Measurements from ENCODE around the gene ARID3B. TPM values are rescaled to one million over a fixed set of nuclear protein-coding genes. Genes with fewer than 3 reads are reported as not detected.
"Not testable (repeated sequence)": the region's sequence is repeated elsewhere in the genome, so short reads cannot be mapped to it uniquely, and the experiment has no call there.

The ARID3B gene
- total and polyA plus RNA-seq, 12 donors, result 1.0 to 7.1 (median 3.5) TPM

DNA sequence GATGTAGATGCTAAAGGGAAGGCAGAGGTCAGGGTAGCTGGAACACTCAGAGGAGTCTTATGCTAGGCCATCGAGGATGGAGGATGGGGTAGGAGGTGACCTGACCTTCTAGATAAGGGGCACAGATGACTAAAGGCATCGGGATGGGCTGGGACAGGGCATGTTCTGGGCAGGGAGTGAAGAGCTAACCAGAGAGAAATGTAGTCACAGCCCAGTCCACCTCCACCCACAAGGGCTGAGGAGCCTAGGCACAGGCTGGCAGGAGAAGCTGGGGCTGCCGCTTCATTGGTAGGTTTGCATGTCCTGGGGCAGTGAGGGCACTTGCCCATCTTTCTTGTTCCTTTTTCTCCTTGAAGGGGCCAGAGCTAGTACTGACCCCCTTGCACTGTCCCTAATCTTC is 87.2 kb downstream of the ARID3B start:
- TF ChIP-seq, protein P1, sequence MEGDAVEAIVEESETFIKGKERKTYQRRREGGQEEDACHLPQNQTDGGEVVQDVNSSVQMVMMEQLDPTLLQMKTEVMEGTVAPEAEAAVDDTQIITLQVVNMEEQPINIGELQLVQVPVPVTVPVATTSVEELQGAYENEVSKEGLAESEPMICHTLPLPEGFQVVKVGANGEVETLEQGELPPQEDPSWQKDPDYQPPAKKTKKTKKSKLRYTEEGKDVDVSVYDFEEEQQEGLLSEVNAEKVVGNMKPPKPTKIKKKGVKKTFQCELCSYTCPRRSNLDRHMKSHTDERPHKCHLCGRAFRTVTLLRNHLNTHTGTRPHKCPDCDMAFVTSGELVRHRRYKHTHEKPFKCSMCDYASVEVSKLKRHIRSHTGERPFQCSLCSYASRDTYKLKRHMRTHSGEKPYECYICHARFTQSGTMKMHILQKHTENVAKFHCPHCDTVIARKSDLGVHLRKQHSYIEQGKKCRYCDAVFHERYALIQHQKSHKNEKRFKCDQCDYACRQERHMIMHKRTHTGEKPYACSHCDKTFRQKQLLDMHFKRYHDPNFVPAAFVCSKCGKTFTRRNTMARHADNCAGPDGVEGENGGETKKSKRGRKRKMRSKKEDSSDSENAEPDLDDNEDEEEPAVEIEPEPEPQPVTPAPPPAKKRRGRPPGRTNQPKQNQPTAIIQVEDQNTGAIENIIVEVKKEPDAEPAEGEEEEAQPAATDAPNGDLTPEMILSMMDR (IDR thresholded peaks at IDR 0.05), result no peak
- no peak for TF ChIP-seq POLR2A (IDR thresholded peaks at IDR 0.05)
- whole genome bisulfite sequencing, 4 donors, result 39 to 58% (median 51%) methylated on average over 3 of the region's 3 CpGs
- H3K4me1 ChIP-seq (replicated peaks in 1 of 2), result no peaks in the 10 kb centered on the region
- no peak for DNase-seq
- no peaks in the 10 kb centered on the region for H3K9me3 ChIP-seq (replicated peaks in 1 of 3)
- intact Hi-C loops (cut with DNase I), result loop anchor here in 1 of 2 donors (10.0 kb wide), 1 partner anchor 253 kb away; no protein-coding TSS in a partner anchor
- no peak overlapping the region for H3K4me3 ChIP-seq
- peaks cover 0 to 98% of the 10 kb centered on the region in 2 donors for H3K36me3 ChIP-seq (replicated peaks in 1 of 2)
- no peaks in the 10 kb centered on the region for H3K27me3 ChIP-seq
- H3K27ac ChIP-seq, result peak overlapping the region in 1 of 5 donors; percentile 6

DNA sequence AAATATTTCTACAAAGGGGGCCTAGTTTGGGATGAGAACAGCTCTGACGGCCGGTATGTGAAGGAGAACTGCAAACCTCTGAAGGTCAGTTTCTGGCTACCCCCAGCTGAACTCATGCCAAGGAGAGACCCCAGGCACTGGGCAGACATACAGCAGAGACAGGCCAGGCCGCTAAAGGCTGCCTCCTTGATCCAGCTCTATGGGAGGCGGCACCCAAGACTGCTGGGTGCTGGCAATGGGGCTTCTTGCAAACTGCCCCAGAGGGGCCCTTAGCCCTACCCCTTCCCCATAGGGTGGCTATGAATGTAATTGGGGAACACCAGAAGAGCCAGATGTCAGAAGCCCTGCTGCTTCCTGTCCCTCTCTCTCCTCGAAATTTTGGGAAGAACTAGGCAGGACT is 87.9 kb downstream of the ARID3B start:
- Histone ChIP-seq H3K4me3 (no peak overlapping the region), H3K9me3 (replicated peaks in 1 of 3) (no peaks in the 10 kb centered on the region), H3K4me1 (replicated peaks in 1 of 2) (no peaks in the 10 kb centered on the region), H3K27me3 (no peaks in the 10 kb centered on the region), H3K27ac (no peak overlapping the region), H3K36me3 (replicated peaks in 1 of 2) (peaks cover 0 to 98% of the 10 kb centered on the region in 2 donors)
- intact Hi-C loops (cut with DNase I), result loop anchor here in 1 of 2 donors (10.0 kb wide), 1 partner anchor 254 kb away; no protein-coding TSS in a partner anchor
- WGBS, 4 donors, result 45 to 74% (median 60%) methylated on average over 3 to 5 of the region's 5 CpGs
- DNase-seq, result no peak
- TF ChIP-seq, protein P1 (IDR thresholded peaks at IDR 0.05), result no peak
- no peak for TF ChIP-seq POLR2A (IDR thresholded peaks at IDR 0.05)

DNA sequence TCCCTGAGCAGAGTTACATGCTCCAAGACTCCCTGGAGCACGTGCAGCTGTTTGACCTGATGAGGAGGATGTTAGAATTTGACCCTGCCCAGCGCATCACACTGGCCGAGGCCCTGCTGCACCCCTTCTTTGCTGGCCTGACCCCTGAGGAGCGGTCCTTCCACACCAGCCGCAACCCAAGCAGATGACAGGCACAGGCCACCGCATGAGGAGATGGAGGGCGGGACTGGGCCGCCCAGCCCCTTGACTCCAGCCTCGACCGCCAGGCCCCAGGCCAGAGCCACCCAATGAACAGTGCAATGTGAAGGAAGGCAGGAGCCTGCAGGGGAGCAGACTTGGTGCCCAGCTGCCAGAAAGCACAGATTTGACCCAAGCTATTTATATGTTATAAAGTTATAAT is 88.7 kb downstream of the ARID3B start:
- not testable (repeated sequence) for DNase-seq; H3K9me3 ChIP-seq (replicated peaks in 1 of 3); H3K4me3 ChIP-seq; H3K27ac ChIP-seq; H3K4me1 ChIP-seq (replicated peaks in 1 of 2); H3K27me3 ChIP-seq
- H3K36me3 ChIP-seq (replicated peaks in 1 of 2), result peaks cover 0 to 98% of the 10 kb centered on the region in 2 donors
- 84 to 90% (median 87%) methylated on average over 5 to 9 of the region's 10 CpGs for WGBS, 4 donors
- intact Hi-C loops (cut with DNase I), result loop anchor here (5.0 to 10.0 kb wide), 4 partner anchors 138 to 325 kb away; partner anchors contain the start of gene RPP25 (in 1 of the 2)

DNA sequence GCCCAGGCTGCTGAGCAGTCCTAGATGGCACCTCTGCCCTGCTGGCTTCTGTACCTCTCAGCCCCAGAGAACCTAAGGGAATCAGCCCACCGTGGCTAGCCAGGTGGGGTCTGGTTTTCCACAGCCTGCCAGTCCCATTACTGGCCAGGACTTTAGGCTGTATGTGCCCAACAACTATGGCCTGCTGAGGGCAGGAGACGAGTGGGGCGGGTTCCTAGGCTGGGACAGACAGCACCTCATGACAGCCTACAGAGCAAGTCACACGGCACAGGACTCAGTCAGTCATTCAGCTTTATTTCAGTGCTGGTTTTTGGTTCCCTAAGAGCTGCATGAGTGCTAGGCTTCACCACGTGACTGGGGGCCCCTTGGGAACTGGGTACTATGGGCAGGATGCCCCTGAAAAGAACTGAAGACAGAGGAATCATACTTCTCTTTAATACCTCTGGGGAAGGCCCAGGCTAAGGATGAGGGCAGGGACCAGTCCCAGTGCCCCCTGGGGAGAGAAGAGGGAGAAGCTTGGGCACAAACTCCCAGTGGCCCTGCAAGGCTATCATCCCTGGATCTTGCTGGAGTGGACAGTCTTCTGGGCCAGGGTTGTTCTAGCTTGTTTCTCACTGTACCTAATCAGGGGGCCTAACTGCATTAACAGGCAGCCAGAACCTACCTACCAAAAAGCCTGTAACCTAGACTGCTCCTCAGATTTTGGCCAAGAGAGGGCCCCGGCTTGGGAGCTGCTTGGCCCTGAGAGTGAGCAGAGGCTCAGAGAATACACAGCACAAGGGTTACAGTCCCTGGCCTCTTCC is 89.5 kb downstream of the ARID3B start:
- no peak overlapping the region for H3K4me3 ChIP-seq
- intact Hi-C loops (cut with DNase I), result loop anchor here (5.0 to 10.0 kb wide), 3 partner anchors 137 to 324 kb away; partner anchors contain the start of gene RPP25 (in 1 of the 2)
- DNase-seq, result no peak
- H3K4me1 ChIP-seq (replicated peaks in 1 of 2), result no peaks in the 10 kb centered on the region
- H3K27me3 ChIP-seq, result no peaks in the 10 kb centered on the region
- no peak overlapping the region for H3K27ac ChIP-seq
- H3K9me3 ChIP-seq (replicated peaks in 1 of 3), result no peaks in the 10 kb centered on the region
- TF ChIP-seq, protein P1 (IDR thresholded peaks at IDR 0.05), result no peak
- no peak for TF ChIP-seq POLR2A (IDR thresholded peaks at IDR 0.05)
- peaks cover 0 to 98% of the 10 kb centered on the region in 2 donors for H3K36me3 ChIP-seq (replicated peaks in 1 of 2)
- WGBS, 4 donors, result 74 to 81% (median 79%) methylated on average over 5 to 6 of the region's 6 CpGs

Data from adrenal gland (tissue), 12 donors.